Measurements from ENCODE around the gene DNAAF8.

The DNAAF8 gene

GRCh38 chr16:4785758-4786433 lies 51.6 kb downstream of the DNAAF8 start:
- DNase-seq, result no peak

- no peak for DNase-seq
Observed at GRCh38 chr16:4787068-4787467, 52.7 kb downstream of the DNAAF8 start.

- no peak for DNase-seq
Observed at GRCh38 chr16:4787627-4788482, 53.5 kb downstream of the DNAAF8 start, which contains the start of gene SEPTIN12. SEPTIN12 (minus strand) TSS chr16:4788345; CDS start chr16:4787645, 700 bp downstream.

- DNase-seq, result no peak
Observed at GRCh38 chr16:4788489-4788889, 54.2 kb downstream of the DNAAF8 start.

- DNase-seq, result no peak
Observed at GRCh38 chr16:4788910-4789309, 54.6 kb downstream of the DNAAF8 start.

- DNase-seq, result no peak
Observed at GRCh38 chr16:4790261-4790660, 55.9 kb downstream of the DNAAF8 start.

- no peak for DNase-seq
Observed at GRCh38 chr16:4790871-4791270, 56.5 kb downstream of the DNAAF8 start.

GRCh38 chr16:4792951-4793513 lies 58.7 kb downstream of the DNAAF8 start:
- no peak for DNase-seq

- DNase-seq, result no peak
Observed at GRCh38 chr16:4795181-4795827, 61.0 kb downstream of the DNAAF8 start, which contains the start of gene SMIM22. SMIM22 (plus strand) TSS chr16:4795369; CDS start chr16:4795735, 366 bp downstream.

GRCh38 chr16:4795828-4796572 lies 61.7 kb downstream of the DNAAF8 start:
- no peak for DNase-seq

GRCh38 chr16:4796982-4797804 lies 62.9 kb downstream of the DNAAF8 start:
- no peak for DNase-seq

GRCh38 chr16:4797805-4798252 lies 63.5 kb downstream of the DNAAF8 start:
- DNase-seq, result no peak

GRCh38 chr16:4798456-4798855 lies 64.1 kb downstream of the DNAAF8 start:
- no peak for DNase-seq
